Lower leg skin (tissue), 4 donors: ENCODE results near the gene PDE7B. TPM values are rescaled to one million over a fixed set of nuclear protein-coding genes. Genes with fewer than 3 reads are reported as not detected.

Experiments used
- DNase-seq, 2 donors: peaks; one replicate each; pipeline ENCODE4 v3.0.0-alpha.2; 2019; ENCODE audit warnings: low spot score in 2 of 2
- H3K4me3 ChIP-seq: fragments of 200-600 bp; sonication (generic); 2 replicates; pipeline ENCODE4 v1.5.1; 2017; ENCODE audit warnings: mild to moderate bottlenecking, low read depth; ENCODE audit not compliant: poor library complexity, severe bottlenecking
- POLR2A ChIP-seq, 2 donors: fragments of 450-650 bp; IDR thresholded peaks; one replicate each; pipeline ENCODE4 v1.6.1; 2016 to 2017; ENCODE audit warnings: antibody characterized with exemption in 2 of 2, mild to moderate bottlenecking in 1 of 2, moderate library complexity in 1 of 2
- WGBS, 2 donors: methylation state at CpG; one replicate each; pipeline ENCODE4 v1.1.5; 2018; 5-methylcytosine and 5-hydroxymethylcytosine counted together
- intact Hi-C: fragments of 100-400 bp; cut with DNase I; formaldehyde crosslinking; loops from one replicate; pipeline ENCODE4 v1.15.0; 2023; ENCODE audit warnings: low total_unique reads
- total RNA-seq, 4 donors: library from RNA; depleted of rRNA; stranded (reverse); fragments of >200 nt; gene quantifications; one replicate each; pipeline ENCODE4 v1.1.0, GENCODE V29; 2016
- TF ChIP-seq, protein P1 (sequence below), 3 donors: fragments of 450-650 bp; IDR thresholded peaks; one replicate each; pipeline ENCODE4 v1.5.1; 2016; ENCODE audit warnings: antibody characterized with exemption in 3 of 3, mild to moderate bottlenecking in 3 of 3, moderate library complexity in 2 of 3

The PDE7B gene
- total RNA-seq, 4 donors from 2014 or later: 0.30 to 1.5 (median 0.89) TPM

DNA sequence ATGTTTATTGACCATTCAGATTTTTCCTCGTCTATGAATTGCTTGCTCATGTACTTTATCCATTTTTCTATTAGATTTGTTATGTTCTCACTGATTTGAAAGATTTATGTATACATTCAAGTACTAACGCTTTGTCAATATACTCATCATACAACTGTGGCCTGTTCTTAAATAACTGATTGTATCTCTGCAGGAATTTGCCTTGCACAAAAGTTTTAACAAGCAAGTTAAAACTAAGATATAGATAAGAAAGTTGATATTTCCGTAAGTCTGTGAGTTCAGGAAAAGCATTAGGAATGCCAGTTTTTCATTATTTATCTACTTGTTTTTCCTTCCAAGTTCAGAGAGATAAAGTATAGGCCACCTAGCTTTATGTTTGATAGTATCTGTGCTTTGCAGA is 95.2 kb downstream of the PDE7B start:
- intact Hi-C loops: no loop called here
- TF ChIP-seq POLR2A (IDR thresholded peaks at IDR 0.05): no peak
- TF ChIP-seq, protein P1, sequence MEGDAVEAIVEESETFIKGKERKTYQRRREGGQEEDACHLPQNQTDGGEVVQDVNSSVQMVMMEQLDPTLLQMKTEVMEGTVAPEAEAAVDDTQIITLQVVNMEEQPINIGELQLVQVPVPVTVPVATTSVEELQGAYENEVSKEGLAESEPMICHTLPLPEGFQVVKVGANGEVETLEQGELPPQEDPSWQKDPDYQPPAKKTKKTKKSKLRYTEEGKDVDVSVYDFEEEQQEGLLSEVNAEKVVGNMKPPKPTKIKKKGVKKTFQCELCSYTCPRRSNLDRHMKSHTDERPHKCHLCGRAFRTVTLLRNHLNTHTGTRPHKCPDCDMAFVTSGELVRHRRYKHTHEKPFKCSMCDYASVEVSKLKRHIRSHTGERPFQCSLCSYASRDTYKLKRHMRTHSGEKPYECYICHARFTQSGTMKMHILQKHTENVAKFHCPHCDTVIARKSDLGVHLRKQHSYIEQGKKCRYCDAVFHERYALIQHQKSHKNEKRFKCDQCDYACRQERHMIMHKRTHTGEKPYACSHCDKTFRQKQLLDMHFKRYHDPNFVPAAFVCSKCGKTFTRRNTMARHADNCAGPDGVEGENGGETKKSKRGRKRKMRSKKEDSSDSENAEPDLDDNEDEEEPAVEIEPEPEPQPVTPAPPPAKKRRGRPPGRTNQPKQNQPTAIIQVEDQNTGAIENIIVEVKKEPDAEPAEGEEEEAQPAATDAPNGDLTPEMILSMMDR (IDR thresholded peaks at IDR 0.05): no peak
- WGBS, 2 donors: 56 to 60% methylated on average over 3 of the region's 3 CpGs
- DNase-seq: no peak
- no peak overlapping the region for H3K4me3 ChIP-seq

DNA sequence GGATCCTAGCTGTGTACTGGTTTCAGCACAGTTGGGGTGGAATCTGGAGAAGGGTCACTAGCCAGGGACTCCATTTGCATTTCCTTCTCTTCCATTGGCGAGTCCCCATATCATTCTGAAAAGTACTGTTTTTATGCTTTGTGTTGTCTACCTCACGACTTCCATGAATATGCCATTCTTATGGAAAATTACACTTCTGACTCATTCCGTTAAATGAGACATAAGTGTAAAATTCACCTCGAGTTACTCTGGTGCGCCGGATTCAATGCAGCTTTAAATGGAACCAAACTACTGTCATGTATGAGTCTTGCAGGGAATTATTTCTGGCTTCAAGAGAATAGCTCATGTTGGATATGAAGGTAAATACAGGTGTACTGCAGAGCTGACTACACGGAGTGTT is 99.2 kb downstream of the PDE7B start:
- WGBS, 2 donors: 77 to 78% methylated on average over 7 of the region's 7 CpGs

DNA sequence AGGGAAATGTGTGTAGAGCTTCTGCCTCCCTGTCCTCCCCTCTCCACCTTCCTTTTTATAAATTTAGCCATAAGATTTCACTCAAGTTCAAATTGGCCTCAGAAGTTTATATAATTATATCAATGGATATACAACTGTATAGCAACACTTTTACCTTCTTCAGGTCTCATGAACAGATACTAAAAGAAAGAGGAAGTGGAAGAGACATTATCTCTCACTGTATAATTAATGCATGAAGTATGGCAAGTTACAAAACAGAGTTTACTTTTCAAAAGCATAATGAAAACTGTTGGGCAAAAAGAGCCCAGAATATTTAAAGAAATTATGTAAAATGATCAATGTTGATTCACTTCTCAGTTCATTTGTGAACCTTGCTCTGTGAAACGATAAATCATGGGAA is 99.7 kb downstream of the PDE7B start:
- intact Hi-C loops: no loop called here
- no peak for DNase-seq
- WGBS, 2 donors: 91 to 98% methylated on average over 1 of the region's 1 CpG
- no peak for TF ChIP-seq POLR2A (IDR thresholded peaks at IDR 0.05)
- TF ChIP-seq, protein P1 (IDR thresholded peaks at IDR 0.05): no peak
- no peak overlapping the region for H3K4me3 ChIP-seq

More for the DNA sequence above, 99.2 kb downstream of the PDE7B start:
- intact Hi-C loops: no loop called here
- H3K4me3 ChIP-seq: no peak overlapping the region
- DNase-seq: no peak
- no peak for TF ChIP-seq POLR2A (IDR thresholded peaks at IDR 0.05)
- TF ChIP-seq, protein P1 (IDR thresholded peaks at IDR 0.05): no peak

DNA sequence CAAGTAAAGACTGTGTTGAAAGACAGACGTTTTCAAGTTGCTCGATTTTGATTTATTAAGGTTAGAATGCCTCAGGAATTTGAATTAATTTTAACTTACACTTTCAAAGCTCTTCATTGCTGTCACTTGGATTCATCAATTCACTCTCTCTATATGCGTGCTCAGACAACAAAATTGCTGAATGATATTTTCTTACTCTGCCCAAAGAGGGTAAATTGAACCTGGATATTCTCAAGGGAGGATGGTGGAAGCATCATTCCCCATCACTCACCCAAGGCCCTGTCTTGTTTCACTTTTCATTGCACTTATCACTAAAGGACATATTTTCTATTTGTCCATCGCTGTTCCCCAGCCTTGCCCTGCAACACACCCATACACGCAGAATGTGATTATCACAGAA is 102.3 kb downstream of the PDE7B start:
- DNase-seq: no peak
- no peak overlapping the region for H3K4me3 ChIP-seq
- TF ChIP-seq POLR2A (IDR thresholded peaks at IDR 0.05): no peak
- TF ChIP-seq, protein P1 (IDR thresholded peaks at IDR 0.05): no peak
- intact Hi-C loops: no loop called here
- WGBS, 2 donors: 67 to 71% methylated on average over 5 of the region's 5 CpGs

DNA sequence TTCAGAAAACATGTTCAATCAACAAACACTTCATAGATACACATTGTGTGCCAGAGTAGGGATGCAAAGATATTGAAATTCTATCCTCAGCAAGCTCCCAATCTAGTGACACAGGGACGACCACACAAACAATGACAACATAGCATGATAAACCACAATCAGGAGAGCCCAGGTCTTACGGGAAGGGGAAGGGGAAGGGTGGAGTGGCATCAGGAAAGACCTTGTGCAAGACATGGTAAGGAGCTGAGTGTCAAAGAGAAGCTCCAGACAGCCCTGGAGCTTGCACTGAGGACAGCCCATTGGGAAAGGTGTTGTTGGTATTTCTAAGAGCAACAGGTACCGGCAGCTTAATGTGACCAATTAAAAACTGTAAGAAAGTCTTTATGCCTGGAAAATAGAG is 103.6 kb downstream of the PDE7B start:
- WGBS, 2 donors: 75 to 90% methylated on average over 3 of the region's 3 CpGs
- intact Hi-C loops: no loop called here
- no peak for TF ChIP-seq POLR2A (IDR thresholded peaks at IDR 0.05)

DNA sequence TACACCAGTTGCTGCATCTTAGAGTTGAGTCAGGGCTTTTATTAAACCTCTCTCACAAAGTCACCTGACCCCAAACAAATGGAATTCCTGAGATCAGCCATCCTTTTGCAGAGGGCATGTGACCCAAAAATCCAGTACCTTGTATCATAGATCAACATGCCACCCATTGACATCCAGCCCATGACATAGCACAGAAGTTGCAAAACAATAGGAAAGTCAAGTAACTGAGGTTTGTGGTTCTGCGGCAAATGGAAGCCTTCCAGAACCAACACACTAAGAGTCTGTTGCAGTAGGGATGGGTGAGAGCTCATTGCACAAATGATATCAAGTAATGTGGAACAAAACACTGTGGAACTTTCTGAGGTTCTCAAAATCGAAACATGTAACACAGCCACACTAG is 111.2 kb downstream of the PDE7B start:
- intact Hi-C loops: no loop called here

More for the DNA sequence above, 103.6 kb downstream of the PDE7B start:
- H3K4me3 ChIP-seq: no peak overlapping the region
- no peak for DNase-seq

More for the DNA sequence above, 111.2 kb downstream of the PDE7B start:
- WGBS, 2 donors: 74 to 77% methylated on average over 2 of the region's 2 CpGs
- no peak for DNase-seq
- no peak overlapping the region for H3K4me3 ChIP-seq
- TF ChIP-seq POLR2A (IDR thresholded peaks at IDR 0.05): no peak
- TF ChIP-seq, protein P1 (IDR thresholded peaks at IDR 0.05): no peak
